Cardiac muscle cell (in vitro differentiated cells and primary cell): ENCODE results near the gene PTPRD. TPM values are rescaled to one million over a fixed set of nuclear protein-coding genes. Genes with fewer than 3 reads are reported as not detected.

Experiments used
- DNase-seq, 2 donors: peaks; one replicate each; pipeline versions ENCODE4 v3.0.0 to v3.0.0-alpha.2; 2010 to 2017; ENCODE audit warnings: low read depth in 1 of 2, low spot score in 1 of 2
- H3K27ac ChIP-seq: fragments of 200-600 bp; sonication (generic); 2 replicates; pipeline ENCODE4 v1.5.1; 2016
- H3K27me3 ChIP-seq: fragments of 200-600 bp; sonication (generic); 2 replicates; pipeline ENCODE4 v1.6.0; 2016; ENCODE audit warnings: control low read depth
- H3K36me3 ChIP-seq: fragments of 200-600 bp; sonication (generic); 2 replicates; pipeline ENCODE4 v1.5.1; 2016; ENCODE audit warnings: control low read depth
- H3K4me1 ChIP-seq: fragments of 200-600 bp; sonication (generic); 2 replicates; pipeline ENCODE4 v1.8.1; 2017; ENCODE audit warnings: low read depth, mild to moderate bottlenecking, mixed run types
- H3K4me3 ChIP-seq: fragments of 200-600 bp; sonication (generic); 2 replicates; pipeline ENCODE4 v1.5.1; 2016; ENCODE audit warnings: mild to moderate bottlenecking
- H3K9me3 ChIP-seq: fragments of 200-600 bp; sonication (generic); 2 replicates; pipeline ENCODE4 v1.5.1; 2017; ENCODE audit warnings: low read depth, mild to moderate bottlenecking, control low read depth
- polyA plus RNA-seq: library from polyadenylated mRNA; unstranded; fragments of >200 nt; fragmentation: Nextera tagmentation; extraction: Ambion mirVana; gene quantifications from 2 replicates; pipeline ENCODE4 v1.2.1, GENCODE V29; 2016
- total RNA-seq: library from RNA; depleted of rRNA; stranded (reverse); fragments of >200 nt; gene quantifications from 2 replicates; pipeline ENCODE4 v1.2.3, GENCODE V29; 2016
- TF ChIP-seq, protein P1 (sequence below): IDR thresholded peaks from 2 replicates; pipeline ENCODE4 v1.5.1; 2012; ENCODE audit warnings: low read depth, mild to moderate bottlenecking, low read length

PTPRD gene
- total and polyA plus RNA-seq, 2 experiments from 2014 or later, result 37.0 to 287 TPM

DNA sequence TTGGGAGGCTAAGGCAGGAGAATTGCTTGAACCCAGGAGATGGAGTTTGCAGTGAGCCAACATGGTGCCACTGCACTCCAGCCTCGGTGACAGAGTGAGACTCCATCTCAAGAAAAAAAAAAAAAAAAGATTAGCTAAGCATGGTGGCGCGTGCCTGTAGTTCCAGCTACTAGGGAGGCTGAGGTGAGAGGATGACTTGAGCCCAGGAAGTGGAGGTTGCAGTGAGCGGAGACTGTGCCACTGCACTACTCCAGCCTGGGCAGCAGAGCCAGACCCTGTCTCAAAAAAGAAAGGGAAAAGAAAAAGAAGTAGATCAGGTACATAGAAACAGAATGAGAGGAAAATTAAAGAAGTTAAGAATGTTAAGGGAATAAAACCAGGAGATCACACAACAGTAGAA, 1886.1 kb downstream of the PTPRD start:
- TF ChIP-seq, protein P1, sequence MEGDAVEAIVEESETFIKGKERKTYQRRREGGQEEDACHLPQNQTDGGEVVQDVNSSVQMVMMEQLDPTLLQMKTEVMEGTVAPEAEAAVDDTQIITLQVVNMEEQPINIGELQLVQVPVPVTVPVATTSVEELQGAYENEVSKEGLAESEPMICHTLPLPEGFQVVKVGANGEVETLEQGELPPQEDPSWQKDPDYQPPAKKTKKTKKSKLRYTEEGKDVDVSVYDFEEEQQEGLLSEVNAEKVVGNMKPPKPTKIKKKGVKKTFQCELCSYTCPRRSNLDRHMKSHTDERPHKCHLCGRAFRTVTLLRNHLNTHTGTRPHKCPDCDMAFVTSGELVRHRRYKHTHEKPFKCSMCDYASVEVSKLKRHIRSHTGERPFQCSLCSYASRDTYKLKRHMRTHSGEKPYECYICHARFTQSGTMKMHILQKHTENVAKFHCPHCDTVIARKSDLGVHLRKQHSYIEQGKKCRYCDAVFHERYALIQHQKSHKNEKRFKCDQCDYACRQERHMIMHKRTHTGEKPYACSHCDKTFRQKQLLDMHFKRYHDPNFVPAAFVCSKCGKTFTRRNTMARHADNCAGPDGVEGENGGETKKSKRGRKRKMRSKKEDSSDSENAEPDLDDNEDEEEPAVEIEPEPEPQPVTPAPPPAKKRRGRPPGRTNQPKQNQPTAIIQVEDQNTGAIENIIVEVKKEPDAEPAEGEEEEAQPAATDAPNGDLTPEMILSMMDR, result no peak
- no peaks in the 10 kb centered on the region for H3K9me3 ChIP-seq
- H3K27ac ChIP-seq, result no peak overlapping the region

DNA sequence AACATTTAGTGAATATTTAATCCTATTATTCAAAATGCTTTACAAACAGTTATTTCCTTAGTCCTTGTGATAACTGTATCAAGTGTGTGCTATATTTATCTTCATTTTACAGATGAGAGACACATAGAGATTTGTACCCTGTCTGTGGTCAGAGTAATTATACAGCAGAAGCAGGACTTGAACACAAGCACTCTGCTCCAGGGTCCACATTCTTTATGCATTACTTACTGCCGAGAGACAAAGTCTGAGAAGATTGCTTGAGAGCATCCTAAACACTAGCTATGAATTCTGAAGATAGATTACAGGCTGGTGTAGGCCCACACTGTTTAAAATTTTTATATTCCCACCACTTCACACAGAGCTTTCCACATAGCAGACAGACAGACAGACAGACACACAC, 1887.2 kb downstream of the PTPRD start:
- Histone ChIP-seq H3K27ac (no peak overlapping the region), H3K4me1 (peaks cover 7% of the 10 kb centered on the region), H3K27me3 (no peaks in the 10 kb centered on the region), H3K36me3 (no peaks in the 10 kb centered on the region), H3K4me3 (no peak overlapping the region), H3K9me3 (no peaks in the 10 kb centered on the region)
- TF ChIP-seq, protein P1, result no peak
- no peak for DNase-seq

More for the DNA sequence above, 1886.1 kb downstream of the PTPRD start:
- H3K4me3 ChIP-seq, result no peak overlapping the region
- no peaks in the 10 kb centered on the region for H3K36me3 ChIP-seq
- H3K27me3 ChIP-seq, result no peaks in the 10 kb centered on the region
- DNase-seq, result no peak
- peaks cover 7% of the 10 kb centered on the region for H3K4me1 ChIP-seq

DNA sequence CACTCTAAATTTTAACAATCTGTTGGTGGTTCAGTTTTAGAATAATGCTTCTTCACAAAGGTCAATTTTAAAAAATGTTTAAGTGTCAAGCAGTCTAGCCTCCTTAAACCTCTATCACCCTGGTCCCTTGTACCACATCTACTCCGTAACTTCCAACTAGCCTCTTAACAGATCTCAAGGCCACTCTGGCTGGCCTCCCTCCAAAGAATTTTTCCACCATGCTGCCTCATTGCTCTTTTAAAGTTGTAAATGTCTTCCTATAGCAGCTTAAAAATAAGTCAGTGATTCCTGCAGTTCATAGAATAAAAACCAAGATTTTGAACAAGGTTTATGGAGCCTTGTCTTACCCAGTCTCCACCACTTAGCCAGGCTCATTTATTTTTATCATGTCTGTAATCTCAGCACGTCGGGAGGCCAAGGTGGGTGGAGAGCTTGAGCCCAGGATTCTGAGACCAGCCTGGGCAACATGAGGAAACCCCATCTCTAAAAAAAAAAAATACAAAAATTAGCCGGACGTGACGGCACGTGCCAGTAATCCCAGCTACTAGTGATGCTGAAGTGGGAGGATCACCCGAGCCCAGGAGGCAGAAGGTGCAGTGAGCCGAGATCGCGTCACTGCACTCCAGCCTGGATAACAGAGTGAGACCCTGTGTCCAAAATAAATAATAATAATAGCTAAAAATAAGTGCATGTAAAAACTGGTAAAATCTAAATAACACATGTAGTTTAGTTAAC, 1888.4 kb downstream of the PTPRD start:
- peak in 1 of 2 donors; percentile 3 for DNase-seq
- Histone ChIP-seq H3K4me3 (no peak overlapping the region), H3K36me3 (no peaks in the 10 kb centered on the region), H3K27me3 (no peaks in the 10 kb centered on the region), H3K9me3 (no peaks in the 10 kb centered on the region), H3K4me1 (peaks cover 7% of the 10 kb centered on the region), H3K27ac (no peak overlapping the region)
- TF ChIP-seq, protein P1, result no peak

DNA sequence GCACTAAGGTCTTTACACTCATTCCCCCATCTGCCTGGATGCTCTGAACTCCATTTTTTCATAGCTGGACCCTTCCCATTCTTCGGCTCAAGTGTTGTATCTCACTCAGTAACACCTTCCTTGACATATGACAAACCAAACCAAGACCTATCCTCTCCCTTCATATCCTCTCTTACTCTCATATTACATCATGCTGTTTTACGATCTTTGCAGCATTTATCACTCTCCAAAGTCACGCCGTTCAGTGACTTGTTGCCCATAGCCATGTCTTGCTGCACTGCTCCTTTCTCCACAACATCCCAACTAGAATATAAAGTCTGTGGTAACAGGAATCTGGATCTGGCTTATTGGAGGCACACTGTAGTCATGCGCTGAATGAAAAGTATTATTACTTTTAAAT, 1889.6 kb downstream of the PTPRD start:
- DNase-seq, result no peak
- TF ChIP-seq, protein P1, result no peak
- Histone ChIP-seq H3K9me3 (no peaks in the 10 kb centered on the region), H3K4me1 (peaks cover 7% of the 10 kb centered on the region), H3K27me3 (no peaks in the 10 kb centered on the region), H3K4me3 (no peak overlapping the region), H3K36me3 (no peaks in the 10 kb centered on the region), H3K27ac (no peak overlapping the region)

DNA sequence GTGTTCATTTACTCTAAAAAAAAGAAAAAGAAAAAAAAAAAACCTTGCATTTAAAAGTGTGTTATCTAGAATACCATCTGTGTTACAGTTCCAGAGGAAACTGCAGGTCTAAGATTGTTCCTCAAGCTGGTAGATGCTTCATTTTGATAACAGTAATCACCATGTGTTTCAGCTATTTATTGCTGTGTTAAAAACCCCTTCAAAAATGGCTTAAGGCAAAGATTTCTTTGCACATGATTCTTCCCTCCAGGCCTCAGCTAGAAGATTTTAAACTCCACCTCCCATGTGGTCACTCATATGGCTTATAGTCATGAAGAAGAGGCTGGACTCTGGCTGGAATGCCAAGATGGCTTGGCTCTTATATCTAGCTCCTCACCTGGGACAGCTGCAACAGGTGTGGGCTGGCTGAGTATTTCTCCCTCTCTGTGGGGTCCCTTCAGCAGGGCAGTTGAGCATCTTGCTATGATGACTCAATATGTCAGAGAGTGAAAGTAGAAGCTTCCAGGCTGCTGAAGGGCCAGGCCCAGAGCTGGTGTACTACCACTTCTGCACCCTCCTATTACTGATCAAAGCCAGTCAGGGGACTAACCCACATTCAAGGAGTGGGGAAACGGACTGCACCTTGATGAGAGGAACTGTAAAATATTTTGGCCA, 1892.8 kb downstream of the PTPRD start:
- H3K4me1 ChIP-seq, result peaks cover 3% of the 10 kb centered on the region
- no peak overlapping the region for H3K27ac ChIP-seq
- no peaks in the 10 kb centered on the region for H3K36me3 ChIP-seq
- TF ChIP-seq, protein P1, result no peak
- no peak for DNase-seq
- no peaks in the 10 kb centered on the region for H3K9me3 ChIP-seq
- H3K27me3 ChIP-seq, result no peaks in the 10 kb centered on the region
- no peak overlapping the region for H3K4me3 ChIP-seq
